Measurements from ENCODE around the gene LHPP.

Gene LHPP

DNA sequence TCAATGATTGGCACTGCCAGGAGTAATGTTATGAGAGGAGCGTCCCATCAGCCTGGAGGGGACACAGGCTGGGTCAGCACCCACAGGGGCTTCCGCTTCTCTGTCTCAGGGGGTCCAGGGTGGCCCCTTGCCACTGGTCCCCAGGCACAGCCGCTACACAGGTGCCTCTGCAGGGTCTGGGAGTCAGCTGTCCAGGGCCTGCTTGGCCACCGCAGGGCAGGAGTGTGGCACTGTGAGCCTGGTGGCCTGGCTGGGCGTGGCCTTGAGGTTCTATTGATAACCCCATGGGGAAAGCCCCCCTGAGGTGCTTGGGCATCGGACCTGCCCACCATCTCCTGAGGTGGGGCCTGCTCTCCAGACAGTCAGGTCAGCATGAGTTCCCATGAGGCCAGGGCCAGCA is 136.6 kb downstream of the LHPP start:
- H3K4me1 ChIP-seq (ENCODE audit: control insufficient read depth, low read length): peaks cover 40% of the 10 kb centered on the region
- H4K20me1 ChIP-seq (ENCODE audit: control insufficient read depth, insufficient read depth, low read depth, low read length): no peaks in the 10 kb centered on the region
- H3F3A ChIP-seq (ENCODE audit: control insufficient read depth, insufficient read depth): no peaks in the 10 kb centered on the region
- no peak overlapping the region for H3K27ac ChIP-seq (ENCODE audit: low read depth, low read length)
- H3K4me3 ChIP-seq (ENCODE audit: low read length): no peak overlapping the region
- TF ChIP-seq, protein P1, sequence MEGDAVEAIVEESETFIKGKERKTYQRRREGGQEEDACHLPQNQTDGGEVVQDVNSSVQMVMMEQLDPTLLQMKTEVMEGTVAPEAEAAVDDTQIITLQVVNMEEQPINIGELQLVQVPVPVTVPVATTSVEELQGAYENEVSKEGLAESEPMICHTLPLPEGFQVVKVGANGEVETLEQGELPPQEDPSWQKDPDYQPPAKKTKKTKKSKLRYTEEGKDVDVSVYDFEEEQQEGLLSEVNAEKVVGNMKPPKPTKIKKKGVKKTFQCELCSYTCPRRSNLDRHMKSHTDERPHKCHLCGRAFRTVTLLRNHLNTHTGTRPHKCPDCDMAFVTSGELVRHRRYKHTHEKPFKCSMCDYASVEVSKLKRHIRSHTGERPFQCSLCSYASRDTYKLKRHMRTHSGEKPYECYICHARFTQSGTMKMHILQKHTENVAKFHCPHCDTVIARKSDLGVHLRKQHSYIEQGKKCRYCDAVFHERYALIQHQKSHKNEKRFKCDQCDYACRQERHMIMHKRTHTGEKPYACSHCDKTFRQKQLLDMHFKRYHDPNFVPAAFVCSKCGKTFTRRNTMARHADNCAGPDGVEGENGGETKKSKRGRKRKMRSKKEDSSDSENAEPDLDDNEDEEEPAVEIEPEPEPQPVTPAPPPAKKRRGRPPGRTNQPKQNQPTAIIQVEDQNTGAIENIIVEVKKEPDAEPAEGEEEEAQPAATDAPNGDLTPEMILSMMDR (IDR thresholded peaks at IDR 0.05; ENCODE audit: low read depth, low read length, poor library complexity, severe bottlenecking): no peak
- TF ChIP-seq EZH2phosphoT487 (IDR thresholded peaks at IDR 0.05; ENCODE audit: borderline replicate concordance, low read length): no peak
- H3K4me2 ChIP-seq (ENCODE audit: low read length): no peak overlapping the region
- H3K36me3 ChIP-seq (ENCODE audit: control insufficient read depth, low read length): no peaks in the 10 kb centered on the region
- H3K79me2 ChIP-seq (ENCODE audit: control insufficient read depth, low read length): no peaks in the 10 kb centered on the region
- H3K9me2 ChIP-seq (replicated peaks; ENCODE audit: control insufficient read depth, low read length): no peaks in the 10 kb centered on the region
- H3K27me3 ChIP-seq (ENCODE audit: control insufficient read depth, low read length): no peaks in the 10 kb centered on the region
- H3K9me3 ChIP-seq (ENCODE audit: control insufficient read depth, insufficient read depth, low read length): no peaks in the 10 kb centered on the region

DNA sequence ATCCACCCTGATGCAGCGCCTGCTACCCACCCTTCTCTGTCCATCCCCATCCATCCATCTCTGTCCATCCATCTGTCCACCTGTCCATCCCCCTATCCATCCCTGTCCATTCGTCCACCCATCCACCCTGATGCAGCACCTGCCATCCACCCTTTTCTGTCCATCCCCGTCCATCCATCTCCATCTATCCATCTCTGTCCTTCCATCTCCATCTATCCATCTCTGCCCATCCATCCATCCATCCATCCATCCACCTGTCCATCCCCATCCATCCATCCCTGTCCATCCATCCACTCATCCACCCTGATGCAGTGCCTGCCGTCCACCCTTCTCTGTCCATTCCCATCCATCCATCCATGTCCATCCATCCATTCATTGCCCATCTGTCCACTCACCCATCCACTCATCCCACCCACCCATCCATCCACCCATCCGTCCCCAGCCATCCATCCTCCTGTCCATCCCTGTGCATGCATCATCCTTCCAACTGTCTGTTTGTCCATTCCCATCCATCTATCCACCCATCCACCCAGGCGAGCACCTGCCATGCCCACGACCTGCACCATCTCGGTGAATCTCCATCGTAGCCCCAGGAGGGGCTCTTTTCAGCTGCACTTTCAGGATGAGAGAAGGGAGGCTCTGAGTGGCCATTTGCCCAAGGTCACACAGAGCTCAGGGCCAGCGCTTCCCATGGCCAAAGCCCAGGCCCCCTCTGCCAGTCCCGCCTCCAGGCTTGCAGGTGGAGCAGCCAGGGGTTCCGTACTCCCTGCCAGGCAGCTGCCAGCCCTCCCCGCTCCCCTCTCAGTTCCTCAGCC is 137.4 kb downstream of the LHPP start:
- Histone ChIP-seq H3K36me3 (ENCODE audit: control insufficient read depth, low read length) (no peaks in the 10 kb centered on the region), H3K9me3 (ENCODE audit: control insufficient read depth, insufficient read depth, low read length) (no peaks in the 10 kb centered on the region), H3F3A (ENCODE audit: control insufficient read depth, insufficient read depth) (no peaks in the 10 kb centered on the region), H3K27ac (ENCODE audit: low read depth, low read length) (no peak overlapping the region), H3K9me2 (replicated peaks; ENCODE audit: control insufficient read depth, low read length) (no peaks in the 10 kb centered on the region), H3K79me2 (ENCODE audit: control insufficient read depth, low read length) (no peaks in the 10 kb centered on the region), H3K4me2 (ENCODE audit: low read length) (no peak overlapping the region), H3K4me1 (ENCODE audit: control insufficient read depth, low read length) (peaks cover 42% of the 10 kb centered on the region), H3K27me3 (ENCODE audit: control insufficient read depth, low read length) (no peaks in the 10 kb centered on the region), H4K20me1 (ENCODE audit: control insufficient read depth, insufficient read depth, low read depth, low read length) (no peaks in the 10 kb centered on the region), H3K4me3 (ENCODE audit: low read length) (no peak overlapping the region)
- TF ChIP-seq, protein P1 (IDR thresholded peaks at IDR 0.05; ENCODE audit: low read depth, low read length, poor library complexity, severe bottlenecking): no peak
- TF ChIP-seq EZH2phosphoT487 (IDR thresholded peaks at IDR 0.05; ENCODE audit: borderline replicate concordance, low read length): no peak

GRCh38 chr10:124599588-124600050 is 138.0 kb downstream of the LHPP start:
- H3K27ac ChIP-seq (ENCODE audit: low read depth, low read length): no peak overlapping the region
- no peaks in the 10 kb centered on the region for H3K9me2 ChIP-seq (replicated peaks; ENCODE audit: control insufficient read depth, low read length)
- H3K27me3 ChIP-seq (ENCODE audit: control insufficient read depth, low read length): no peaks in the 10 kb centered on the region; the same call in 1 of the 2 replicates
- no peak overlapping the region for H3K4me3 ChIP-seq (ENCODE audit: low read length)
- no peaks in the 10 kb centered on the region for H3K79me2 ChIP-seq (ENCODE audit: control insufficient read depth, low read length)
- H3K9me3 ChIP-seq (ENCODE audit: control insufficient read depth, insufficient read depth, low read length): no peaks in the 10 kb centered on the region
- no peaks in the 10 kb centered on the region for H4K20me1 ChIP-seq (ENCODE audit: control insufficient read depth, insufficient read depth, low read depth, low read length)
- TF ChIP-seq EZH2phosphoT487 (IDR thresholded peaks at IDR 0.05; ENCODE audit: borderline replicate concordance, low read length): no peak
- TF ChIP-seq, protein P1 (IDR thresholded peaks at IDR 0.05; ENCODE audit: low read depth, low read length, poor library complexity, severe bottlenecking): no peak
- H3F3A ChIP-seq (ENCODE audit: control insufficient read depth, insufficient read depth): no peaks in the 10 kb centered on the region
- H3K4me1 ChIP-seq (ENCODE audit: control insufficient read depth, low read length): peaks cover 47% of the 10 kb centered on the region
- H3K4me2 ChIP-seq (ENCODE audit: low read length): no peak overlapping the region
- no peaks in the 10 kb centered on the region for H3K36me3 ChIP-seq (ENCODE audit: control insufficient read depth, low read length)
